ENCODE measurements around the gene MYO3A.

The MYO3A gene, protein sequence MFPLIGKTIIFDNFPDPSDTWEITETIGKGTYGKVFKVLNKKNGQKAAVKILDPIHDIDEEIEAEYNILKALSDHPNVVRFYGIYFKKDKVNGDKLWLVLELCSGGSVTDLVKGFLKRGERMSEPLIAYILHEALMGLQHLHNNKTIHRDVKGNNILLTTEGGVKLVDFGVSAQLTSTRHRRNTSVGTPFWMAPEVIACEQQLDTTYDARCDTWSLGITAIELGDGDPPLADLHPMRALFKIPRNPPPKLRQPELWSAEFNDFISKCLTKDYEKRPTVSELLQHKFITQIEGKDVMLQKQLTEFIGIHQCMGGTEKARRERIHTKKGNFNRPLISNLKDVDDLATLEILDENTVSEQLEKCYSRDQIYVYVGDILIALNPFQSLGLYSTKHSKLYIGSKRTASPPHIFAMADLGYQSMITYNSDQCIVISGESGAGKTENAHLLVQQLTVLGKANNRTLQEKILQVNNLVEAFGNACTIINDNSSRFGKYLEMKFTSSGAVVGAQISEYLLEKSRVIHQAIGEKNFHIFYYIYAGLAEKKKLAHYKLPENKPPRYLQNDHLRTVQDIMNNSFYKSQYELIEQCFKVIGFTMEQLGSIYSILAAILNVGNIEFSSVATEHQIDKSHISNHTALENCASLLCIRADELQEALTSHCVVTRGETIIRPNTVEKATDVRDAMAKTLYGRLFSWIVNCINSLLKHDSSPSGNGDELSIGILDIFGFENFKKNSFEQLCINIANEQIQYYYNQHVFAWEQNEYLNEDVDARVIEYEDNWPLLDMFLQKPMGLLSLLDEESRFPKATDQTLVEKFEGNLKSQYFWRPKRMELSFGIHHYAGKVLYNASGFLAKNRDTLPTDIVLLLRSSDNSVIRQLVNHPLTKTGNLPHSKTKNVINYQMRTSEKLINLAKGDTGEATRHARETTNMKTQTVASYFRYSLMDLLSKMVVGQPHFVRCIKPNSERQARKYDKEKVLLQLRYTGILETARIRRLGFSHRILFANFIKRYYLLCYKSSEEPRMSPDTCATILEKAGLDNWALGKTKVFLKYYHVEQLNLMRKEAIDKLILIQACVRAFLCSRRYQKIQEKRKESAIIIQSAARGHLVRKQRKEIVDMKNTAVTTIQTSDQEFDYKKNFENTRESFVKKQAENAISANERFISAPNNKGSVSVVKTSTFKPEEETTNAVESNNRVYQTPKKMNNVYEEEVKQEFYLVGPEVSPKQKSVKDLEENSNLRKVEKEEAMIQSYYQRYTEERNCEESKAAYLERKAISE (N-terminal part only)

DNA sequence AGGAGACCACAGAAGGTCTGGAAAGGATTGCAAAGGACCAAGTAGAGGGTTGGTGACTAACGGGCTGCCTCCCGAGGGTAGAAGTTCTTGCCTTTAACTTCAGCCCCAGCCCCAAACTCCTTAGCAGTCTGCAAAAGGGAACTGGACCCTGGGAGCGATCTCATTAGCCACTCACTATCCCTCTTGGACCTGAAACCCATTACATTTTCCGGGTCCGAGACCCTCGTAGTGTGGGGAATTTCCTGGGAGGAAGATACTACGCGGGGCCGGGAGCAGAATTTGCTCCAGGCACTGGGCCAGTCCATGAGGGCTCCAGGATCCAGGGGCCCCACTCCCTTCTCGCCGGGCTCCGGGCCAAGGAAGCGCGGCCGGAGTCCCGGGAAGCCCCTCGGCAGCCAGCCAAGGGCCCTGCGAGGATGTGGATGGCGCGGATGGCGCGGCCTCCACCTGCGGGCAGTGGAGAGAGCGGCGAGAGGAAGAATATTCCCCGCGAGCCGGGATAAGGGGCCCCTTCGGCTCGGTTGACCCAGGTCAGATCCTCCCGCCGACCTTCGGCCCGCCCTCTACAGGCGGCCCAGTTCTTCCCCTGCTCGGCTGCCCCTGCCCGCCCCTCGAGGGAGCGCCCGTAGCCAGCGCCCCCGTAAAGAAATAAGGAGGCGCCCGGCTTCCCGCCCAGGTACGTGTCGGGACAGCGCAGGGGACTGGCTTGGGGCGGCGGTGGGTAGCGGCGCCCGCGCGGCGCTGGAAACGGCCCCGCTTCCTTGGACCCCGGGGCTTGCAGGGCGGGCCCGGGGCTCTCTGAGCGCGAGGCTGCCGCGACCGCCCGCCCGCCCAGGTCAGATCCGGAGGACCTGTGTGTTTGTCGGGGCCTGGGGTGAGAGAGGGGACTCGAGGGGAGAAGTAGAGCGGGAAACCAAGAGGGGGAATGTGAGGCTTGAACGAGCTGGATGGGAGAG is at the start of gene MYO3A:
Gene MYO3A, plus strand, starts transcription at position 577 of the 956 bp plus-strand sequence. CDS start 17,882 bp downstream, outside the sequence.
- in situ Hi-C loops (cut with MboI; ENCODE audit: low sequenced_read_pairs): no loop called here

DNA sequence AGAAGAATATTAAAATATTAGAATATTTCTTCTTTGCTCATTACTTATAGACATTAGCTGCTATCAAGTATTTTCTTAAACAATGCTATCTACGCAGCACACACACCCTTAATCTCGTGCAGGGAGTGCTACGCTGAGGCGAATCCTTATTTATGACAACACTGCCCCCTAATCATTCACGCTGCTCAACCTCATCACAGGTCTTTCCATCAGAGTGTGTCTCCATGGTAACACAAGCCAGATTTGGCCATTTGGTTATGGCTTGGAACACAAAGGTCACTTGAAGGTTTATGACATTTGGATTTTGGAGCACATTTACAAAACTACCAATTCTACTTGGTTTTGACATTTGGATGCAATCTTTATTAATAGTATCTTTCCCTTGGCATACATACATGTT is 45.4 kb upstream of the MYO3A start:
- in situ Hi-C loops (cut with MboI; ENCODE audit: low sequenced_read_pairs): no loop called here

DNA sequence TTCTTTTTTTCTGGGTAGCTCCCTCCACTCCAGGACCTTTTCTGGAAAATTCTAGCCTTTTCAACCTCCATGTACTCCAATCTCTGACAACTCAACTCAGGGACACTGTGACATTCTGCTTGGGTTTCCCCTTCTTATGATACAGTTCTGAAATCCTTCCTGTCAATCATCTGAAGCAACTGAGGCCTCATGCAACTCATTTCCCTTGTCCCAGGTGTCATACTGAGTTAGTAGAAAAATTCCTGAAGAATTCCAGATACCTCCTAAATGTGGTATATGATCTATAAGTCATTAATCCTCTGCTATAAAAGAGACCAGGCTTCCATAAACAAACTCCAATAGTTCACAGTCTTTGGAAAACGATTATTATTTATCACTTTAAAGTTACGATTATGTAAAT is 43.0 kb upstream of the MYO3A start:
- in situ Hi-C loops (cut with MboI; ENCODE audit: low sequenced_read_pairs): no loop called here

DNA sequence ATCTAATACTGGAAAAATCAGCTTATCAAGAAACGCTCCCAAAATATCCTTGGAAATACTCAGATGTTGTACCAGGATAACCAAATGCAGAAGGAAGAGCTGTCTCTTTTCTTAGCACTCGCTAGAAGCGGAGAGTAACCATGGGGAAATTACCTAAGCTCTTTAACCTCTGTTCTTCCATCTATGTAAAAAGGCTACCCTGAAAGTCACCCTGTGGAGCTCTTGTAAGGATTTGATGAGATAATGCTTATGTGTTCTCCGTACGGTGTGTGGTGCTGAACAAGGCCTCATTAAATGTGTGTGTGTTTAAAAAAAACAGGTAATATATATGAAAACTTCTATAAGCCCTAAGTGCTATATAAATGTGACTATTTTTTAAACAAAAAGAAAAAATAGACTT is 38.2 kb upstream of the MYO3A start:
- in situ Hi-C loops (cut with MboI; ENCODE audit: low sequenced_read_pairs): no loop called here

DNA sequence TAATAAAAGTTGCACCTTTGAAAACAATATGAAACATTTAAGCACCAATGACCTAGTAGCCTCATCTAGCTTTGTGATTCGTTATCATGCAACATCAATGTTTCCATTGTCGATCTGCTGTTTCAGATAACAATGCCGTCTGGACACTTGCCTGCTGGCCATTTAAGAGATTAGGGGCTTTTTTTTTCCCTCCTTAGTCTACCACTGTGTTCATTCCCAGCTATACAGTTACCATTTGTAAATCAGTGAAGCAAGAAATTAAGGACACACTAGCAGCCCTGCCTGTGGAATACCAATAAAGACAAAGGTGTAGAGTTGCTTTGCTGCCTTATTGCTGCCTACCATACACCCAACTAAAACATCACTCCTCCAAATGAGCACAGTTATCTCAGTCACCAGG is 37.6 kb upstream of the MYO3A start:
- in situ Hi-C loops (cut with MboI; ENCODE audit: low sequenced_read_pairs): no loop called here

DNA sequence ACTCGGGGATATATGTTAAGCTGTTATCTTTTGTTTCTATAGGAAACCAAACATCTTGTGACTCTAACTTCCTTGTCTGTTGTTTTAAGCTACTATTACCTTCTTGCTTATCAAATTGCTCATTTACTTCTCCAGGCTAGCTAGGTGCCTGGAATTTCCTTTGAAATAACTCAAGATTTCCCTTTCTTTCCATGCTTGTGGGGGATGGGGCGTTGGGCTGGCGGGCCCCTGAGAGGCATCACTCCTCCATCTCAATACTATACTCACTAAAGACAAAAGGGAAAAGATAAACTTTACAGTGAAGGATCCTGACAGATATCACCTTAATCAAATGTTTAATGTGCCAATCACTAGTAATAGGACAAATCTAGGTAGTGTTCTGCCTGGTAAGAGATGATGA is 34.7 kb upstream of the MYO3A start:
- in situ Hi-C loops (cut with MboI; ENCODE audit: low sequenced_read_pairs): no loop called here

DNA sequence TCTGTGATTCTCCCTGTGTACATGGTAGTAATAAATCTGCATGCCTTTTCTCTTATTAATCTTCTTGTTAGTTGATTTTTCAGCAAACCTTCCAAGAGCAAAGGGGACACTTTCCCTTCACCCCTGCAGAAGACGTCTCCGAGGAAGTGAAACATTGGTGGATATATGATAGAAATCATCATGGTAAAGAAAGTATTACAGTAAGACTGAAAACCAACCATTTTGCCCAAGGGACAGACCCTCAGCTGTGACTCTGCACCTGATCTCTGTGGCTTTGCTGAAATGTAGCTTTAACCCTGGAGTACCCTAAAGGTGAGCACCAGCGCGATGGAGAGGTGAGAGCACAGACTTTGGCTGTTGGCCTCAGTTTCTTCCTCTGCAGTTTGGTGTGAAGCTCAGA is 32.8 kb upstream of the MYO3A start:
- in situ Hi-C loops (cut with MboI; ENCODE audit: low sequenced_read_pairs): no loop called here

DNA sequence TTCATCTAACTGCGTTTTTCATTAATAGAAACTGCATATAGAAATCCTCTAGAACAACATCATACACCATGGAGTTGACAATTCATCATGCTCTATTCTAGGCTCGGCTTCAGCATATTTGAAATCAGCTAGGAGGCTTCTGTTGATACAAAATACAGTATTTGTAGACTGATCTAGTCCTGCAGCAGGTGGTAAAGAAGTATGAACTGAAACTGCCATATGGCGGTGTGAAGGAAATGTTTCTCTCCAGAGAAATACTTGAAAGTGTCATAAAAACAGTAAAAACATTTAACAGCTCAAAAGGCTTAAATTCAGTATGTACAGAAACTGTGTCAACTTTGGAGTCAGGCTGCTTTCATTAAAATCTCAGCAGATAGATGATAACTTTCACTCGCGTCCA is 32.0 kb upstream of the MYO3A start:
- in situ Hi-C loops (cut with MboI; ENCODE audit: low sequenced_read_pairs): no loop called here

DNA sequence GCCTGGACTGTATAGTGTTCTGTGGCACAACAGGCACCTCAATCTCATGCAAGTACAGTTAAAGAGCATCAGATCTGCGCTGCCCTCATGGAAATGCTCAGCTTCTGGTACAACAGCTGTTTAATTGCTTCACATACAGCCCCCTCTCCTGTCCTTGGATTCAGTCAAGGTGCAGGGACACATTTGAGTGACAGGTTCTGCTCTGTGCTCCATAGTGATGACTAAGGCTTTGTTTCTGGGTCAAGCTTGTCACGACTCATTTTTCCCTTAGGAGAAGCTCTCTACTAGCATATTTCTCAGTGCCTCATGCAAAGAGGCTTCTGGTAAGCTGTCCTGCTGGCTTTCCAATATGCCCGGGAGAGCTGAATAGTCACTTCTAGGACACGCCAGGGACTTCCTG is 26.8 kb upstream of the MYO3A start:
- in situ Hi-C loops (cut with MboI; ENCODE audit: low sequenced_read_pairs): no loop called here

DNA sequence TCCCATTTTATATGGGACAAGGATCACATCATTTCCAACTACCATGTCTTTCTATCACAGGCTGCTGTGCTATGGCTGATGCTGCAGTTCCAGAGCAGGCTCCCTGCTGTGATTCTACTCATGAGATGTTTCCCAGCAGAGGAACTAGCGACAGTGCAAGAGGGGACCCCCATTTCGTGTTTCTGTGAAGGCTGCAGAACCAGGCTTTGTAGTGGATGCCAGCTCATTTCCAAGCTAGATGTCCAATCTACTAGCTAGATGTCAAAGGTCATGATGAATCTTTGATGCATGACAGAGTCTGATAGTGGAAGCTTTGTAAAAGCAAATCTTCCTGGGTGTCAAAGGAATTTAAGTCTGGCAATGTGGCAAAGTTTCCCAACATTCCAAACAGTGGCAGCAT is 21.2 kb upstream of the MYO3A start:
- in situ Hi-C loops (cut with MboI; ENCODE audit: low sequenced_read_pairs): no loop called here

DNA sequence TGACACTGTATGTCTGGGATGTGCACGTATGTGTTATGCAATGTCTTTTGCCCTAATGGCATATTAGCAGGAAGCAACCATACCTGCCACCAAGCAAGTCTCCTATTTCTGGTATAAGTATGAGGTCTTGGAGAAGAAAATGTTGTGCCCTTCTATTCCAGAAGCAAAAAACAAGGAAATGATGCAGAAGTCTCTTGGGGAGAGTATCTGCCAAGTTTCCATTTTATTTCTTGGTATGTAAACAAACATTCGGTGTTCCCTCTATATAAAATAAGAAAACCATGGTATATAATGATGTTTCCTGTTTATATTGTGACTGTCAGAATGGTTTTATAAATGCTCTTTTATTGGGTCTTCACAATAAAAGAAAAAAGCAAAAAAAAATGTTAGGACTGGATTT is 19.3 kb upstream of the MYO3A start:
- in situ Hi-C loops (cut with MboI; ENCODE audit: low sequenced_read_pairs): no loop called here

DNA sequence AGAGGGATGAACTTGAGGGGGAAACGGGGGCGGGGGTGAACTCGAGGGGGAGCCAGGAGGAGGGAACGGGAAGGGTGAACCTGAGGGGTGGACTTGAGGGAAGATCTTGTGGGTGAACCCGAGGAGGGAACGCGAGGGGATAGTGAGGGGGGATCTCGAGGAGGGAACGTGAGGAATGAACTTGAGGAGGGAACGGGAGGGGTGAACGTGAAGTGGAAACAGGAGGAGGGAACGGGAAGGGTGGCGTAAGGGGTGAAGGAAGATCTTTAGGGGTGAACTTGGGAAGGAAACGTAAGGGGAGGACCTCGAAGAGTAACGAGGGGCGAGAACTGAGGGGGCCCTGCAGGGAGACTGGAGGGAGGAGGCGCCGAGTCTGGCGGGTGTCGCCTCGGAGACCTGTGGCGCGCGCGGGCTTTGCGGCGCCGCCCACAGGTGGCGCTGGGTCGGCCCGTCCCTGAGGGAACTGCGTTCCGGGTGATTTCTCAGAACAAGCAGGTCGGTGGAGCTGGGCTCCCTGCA is 651 bp downstream of the MYO3A start:
- in situ Hi-C loops (cut with MboI; ENCODE audit: low sequenced_read_pairs): no loop called here

DNA sequence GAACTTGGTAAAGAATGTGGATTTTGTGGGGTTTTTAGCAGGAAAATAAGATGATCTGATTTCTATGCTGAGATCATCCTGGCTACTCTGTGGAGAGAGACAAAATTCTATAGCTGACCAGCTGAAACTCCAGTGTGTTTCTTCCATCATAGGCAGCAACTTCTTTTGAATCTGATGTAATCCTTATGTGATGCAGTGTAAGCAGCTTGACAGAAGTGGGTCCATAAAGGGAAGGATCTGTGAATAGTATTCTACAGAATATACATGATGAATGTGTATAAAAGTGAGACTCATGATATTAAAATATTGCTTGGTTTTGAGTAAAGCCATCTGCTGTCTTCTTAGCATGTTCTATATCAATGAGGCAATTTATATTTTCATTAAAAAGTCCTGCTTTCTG is 4.4 kb downstream of the MYO3A start:
- in situ Hi-C loops (cut with MboI; ENCODE audit: low sequenced_read_pairs): no loop called here

DNA sequence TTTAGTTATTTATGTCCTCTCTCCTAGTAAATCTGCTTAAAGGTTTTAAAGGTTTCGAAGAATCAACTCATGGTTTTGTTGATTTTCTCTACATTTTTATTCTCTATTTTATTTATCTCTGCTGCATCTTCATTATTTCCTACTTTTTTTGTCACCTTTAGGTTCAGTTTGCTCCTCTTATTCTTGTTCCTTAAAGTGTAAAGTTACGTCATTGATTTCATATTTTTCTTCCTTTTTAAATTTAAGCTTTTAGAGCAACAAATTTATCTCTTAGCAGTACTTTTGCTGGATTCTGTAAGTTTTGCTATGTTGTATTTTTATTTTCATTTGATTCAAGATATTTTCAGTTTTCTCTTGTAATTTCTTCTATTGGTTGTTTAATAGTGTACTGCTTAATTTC is 10.7 kb downstream of the MYO3A start:
- in situ Hi-C loops (cut with MboI; ENCODE audit: low sequenced_read_pairs): no loop called here

DNA sequence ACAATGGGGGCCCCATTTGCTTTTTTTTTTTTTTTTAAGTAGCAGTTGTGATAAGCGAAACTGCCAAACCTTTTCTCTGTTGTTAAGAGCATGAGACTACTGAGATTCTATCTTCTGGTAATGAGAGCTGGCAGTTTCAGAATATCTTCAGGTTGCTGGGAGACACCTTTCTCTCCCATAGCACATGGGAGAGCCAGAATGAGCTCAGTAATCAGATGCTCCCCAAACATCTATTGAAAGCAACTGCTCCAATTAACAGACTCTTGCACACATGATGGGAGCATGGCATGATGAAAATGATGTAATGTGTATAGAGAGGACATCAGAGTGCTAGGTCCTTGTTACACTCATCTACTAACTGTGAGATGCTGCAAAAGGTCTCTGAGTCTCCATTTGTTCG is 18.8 kb downstream of the MYO3A start:
- in situ Hi-C loops (cut with MboI; ENCODE audit: low sequenced_read_pairs): no loop called here

DNA sequence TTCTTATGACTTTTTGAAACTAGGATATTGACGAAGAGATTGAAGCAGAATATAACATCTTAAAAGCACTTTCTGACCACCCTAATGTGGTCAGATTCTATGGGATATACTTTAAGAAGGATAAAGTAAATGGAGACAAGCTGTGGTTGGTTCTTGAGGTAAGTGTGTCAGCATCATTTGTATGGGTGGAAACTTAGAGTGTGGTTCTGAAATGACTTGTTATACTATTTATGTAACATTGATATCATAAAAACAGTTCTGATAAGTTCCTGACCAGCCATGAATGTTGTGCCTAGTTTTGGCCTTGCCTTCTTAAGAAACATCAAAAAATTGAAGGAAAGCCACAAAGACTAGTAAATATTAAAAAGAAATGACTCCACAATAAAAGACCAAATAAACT is 20.8 kb downstream of the MYO3A start:
- in situ Hi-C loops (cut with MboI; ENCODE audit: low sequenced_read_pairs): no loop called here

DNA sequence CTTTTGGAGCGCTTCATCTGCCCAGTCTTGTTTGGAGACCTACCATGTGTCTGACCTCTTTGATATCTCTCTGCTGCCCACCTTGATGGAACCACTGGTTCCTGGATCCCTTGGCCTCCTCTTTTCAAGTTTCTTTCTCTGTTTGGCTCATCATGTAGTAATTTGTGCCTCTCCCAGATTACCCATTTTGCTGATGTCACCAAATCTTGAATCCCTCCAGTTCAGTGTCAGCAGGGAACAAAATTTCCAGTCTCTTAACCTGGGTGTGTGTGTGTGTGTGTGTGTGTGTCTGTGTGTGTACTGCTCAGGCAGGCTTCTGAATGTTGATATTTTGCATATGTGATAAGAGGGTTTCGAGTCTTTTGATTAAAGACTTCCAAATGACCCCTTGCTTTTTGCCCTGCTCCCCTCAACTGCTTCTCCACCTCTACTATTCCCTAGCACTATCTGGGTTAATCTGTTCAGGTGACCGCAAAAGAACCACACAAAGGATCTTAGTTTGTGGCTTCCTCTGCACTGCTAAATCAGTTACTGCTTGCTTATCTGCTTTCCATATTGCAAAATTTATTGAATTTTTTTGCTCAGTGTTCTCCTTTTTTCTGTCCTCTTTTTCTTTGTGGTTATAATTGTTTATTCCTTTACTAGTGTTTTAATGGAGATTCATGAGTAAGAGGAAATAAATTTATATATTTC is 25.7 kb downstream of the MYO3A start:
- in situ Hi-C loops (cut with MboI; ENCODE audit: low sequenced_read_pairs): no loop called here

DNA sequence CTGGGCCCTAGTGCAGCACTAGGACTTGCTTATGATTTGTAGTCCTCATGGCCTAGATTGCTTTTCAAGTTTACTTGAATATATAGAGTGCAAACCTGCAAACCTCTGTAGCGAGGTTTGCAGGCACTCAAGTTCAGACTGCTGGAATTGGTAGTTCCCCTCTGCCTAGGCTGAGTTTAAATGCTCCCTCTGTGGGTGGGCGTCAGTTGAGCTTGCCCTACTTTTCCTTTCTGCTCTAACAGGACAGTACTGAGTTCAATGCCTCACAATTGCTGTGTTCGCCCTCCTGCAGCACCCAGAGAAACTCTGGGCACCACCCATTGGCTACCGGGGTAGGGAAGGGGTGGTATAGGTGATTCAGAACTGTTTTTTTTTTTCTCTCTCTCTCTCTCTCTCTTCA is 31.6 kb downstream of the MYO3A start:
- in situ Hi-C loops (cut with MboI; ENCODE audit: low sequenced_read_pairs): no loop called here

DNA sequence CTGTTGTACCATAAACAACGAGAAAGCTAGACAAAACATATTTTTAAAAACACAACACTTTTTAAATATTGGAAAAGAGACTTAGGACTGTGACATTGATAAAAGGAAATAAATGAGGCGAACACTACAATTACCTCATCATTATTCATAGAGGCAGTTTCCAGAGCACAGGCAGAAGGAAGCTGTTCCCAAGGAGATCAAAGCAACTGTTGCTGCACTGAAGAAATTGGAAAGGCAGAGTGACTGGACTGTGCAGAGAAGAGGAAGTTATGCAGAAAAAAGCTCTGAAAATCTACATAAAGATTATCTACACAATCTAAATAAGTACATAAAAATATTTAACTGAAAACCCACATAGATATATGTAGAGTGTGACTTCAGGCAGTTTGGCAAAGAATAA is 32.8 kb downstream of the MYO3A start:
- in situ Hi-C loops (cut with MboI; ENCODE audit: low sequenced_read_pairs): no loop called here
